Retinal pigment epithelial cell (primary cell): ENCODE measurements around the gene SIDT1.

ENCODE experiments used
- DNase-seq: peaks from one replicate; pipeline ENCODE4 v3.0.0-alpha.2; 2010; ENCODE audit warnings: low read depth
- H3K4me3 ChIP-seq: 2 replicates; pipeline ENCODE4 v1.5.1; 2011; ENCODE audit warnings: mild to moderate bottlenecking, low read length, control low read depth, moderate library complexity
- CTCF ChIP-seq: conservative IDR thresholded peaks from 2 replicates; pipeline ENCODE4 v1.5.1; 2011; ENCODE audit warnings: low read depth, low read length, control low read depth, inconsistent platforms

Gene SIDT1

GRCh38 chr3:113659996-113660395, 127.6 kb downstream of the SIDT1 start:
- TF ChIP-seq CTCF: no peak
- DNase-seq: no peak
- no peak overlapping the region for H3K4me3 ChIP-seq

DNA sequence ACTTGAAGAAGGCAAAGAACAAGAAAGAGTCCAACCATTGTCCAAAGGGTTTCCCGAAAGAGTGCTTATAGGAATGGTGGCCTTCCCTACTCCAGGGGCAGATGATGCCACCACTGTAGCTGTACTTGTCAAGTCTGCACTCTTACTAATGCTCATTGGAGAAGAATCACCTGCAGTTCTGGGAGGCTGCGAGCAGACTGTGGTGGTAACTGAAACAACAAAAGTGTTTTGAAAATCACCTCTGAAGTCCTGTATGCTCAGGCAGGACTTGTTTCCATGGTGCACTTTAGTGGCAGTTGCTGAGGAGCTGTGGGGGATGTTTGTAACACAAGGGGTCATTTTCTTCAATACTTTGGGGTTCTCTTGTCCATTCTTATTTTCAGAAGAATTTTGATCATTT, 128.1 kb downstream of the SIDT1 start:
- DNase-seq: no peak
- H3K4me3 ChIP-seq: no peak overlapping the region
- TF ChIP-seq CTCF: no peak

GRCh38 chr3:113660896-113661295, 128.5 kb downstream of the SIDT1 start:
- no peak for DNase-seq
- no peak overlapping the region for H3K4me3 ChIP-seq
- TF ChIP-seq CTCF: no peak

- DNase-seq: no peak
- no peak overlapping the region for H3K4me3 ChIP-seq
- no peak for TF ChIP-seq CTCF
These were observed 130.5 kb downstream of the SIDT1 start for GRCh38 chr3:113662824-113663223.

DNA sequence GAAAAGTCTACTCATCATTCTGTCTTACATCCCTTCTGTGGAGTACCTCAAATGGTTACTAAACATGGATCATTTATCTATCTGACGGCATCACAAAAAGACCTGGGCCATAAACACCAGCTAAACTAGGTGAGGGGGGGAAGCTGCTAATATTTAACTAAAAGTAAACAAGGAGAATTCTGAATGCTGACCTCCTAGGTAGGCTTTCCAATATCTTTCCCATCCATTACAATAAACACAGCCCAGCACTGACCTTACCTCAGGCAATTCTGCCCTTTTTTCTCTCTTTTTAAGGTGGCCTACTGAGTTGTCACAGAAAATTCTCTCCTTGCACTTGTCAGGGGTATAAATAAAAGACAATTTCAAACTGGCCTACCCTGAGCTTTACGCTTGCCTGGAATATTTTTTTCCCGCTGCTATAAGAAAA, 131.0 kb downstream of the SIDT1 start:
- no peak for TF ChIP-seq CTCF
- no peak for DNase-seq
- no peak overlapping the region for H3K4me3 ChIP-seq

- no peak for TF ChIP-seq CTCF
- no peak overlapping the region for H3K4me3 ChIP-seq
- no peak for DNase-seq
These were observed 131.4 kb downstream of the SIDT1 start for GRCh38 chr3:113663761-113664160.

DNA sequence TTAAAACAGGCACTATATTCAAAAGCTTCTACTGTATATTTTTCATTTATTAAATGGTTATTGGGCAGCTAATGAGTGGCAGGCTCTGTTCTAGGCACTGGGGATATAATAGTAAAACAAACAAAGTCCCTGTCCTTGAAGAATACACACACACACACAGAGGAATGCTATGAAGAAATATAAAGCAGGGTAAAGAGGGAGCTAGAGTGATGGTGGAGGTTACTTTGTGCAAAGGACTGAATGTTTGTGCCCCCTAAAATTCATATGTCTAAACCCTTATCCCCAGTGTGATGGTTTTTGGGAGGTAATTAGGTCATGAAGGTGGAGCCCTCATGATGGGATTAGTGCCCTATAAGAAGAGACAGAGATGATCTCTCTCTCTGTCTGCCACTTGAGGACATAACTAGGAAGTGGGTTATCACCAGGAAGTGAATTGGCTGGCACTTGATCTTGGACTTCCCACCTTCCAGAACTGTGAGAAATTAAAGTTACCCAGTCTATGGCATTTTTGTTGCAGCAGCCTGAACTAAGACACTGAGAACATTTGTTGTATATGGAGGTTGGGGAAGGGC, 132.3 kb downstream of the SIDT1 start:
- TF ChIP-seq CTCF: no peak
- no peak overlapping the region for H3K4me3 ChIP-seq
- no peak for DNase-seq
